ENCODE measurements around the gene LRPAP1.
"Not testable (repeated sequence)": the region's sequence is repeated elsewhere in the genome, so short reads cannot be mapped to it uniquely, and the experiment has no call there.

LRPAP1 gene, protein sequence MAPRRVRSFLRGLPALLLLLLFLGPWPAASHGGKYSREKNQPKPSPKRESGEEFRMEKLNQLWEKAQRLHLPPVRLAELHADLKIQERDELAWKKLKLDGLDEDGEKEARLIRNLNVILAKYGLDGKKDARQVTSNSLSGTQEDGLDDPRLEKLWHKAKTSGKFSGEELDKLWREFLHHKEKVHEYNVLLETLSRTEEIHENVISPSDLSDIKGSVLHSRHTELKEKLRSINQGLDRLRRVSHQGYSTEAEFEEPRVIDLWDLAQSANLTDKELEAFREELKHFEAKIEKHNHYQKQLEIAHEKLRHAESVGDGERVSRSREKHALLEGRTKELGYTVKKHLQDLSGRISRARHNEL

DNA sequence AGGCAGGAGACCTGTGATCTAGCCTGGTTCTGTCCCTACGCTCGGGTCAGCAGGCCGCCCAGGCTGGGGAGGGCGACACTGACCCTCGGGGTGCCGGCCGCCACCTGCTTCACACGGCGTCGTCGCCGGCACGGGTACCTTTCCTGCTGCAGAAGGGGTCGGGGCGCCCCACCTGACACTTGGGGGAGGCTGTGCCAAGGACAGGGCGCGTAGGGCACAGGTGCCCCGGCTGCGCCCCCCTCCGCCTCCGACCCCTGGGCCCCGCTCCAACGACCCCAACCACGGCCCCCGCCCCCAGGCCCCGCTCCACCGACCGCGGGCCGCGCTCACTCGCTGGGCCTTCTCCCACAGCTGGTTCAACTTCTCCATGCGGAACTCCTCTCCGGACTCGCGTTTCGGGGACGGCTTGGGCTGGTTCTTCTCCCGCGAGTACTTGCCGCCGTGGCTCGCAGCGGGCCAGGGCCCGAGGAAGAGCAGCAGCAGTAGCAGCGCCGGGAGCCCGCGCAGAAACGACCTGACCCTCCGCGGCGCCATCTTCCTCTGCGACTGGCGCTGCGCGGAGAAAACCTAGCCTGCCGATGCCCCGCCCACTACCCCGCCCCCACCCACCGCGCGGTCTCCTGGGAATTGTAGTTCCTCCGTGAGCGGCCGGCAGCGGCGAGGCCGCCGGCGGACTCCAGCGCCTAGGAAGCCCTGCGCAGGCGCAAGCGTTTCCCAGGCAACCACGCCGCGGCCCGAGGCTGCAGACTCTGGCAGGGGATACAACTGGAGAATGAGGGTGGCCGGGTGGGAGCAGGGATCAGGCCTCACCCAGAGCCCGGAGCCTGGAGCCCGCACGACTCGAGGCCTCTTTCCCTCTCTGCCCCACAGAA is at the start of gene LRPAP1:
LRPAP1 (minus strand) TSS at position 544 of the 872 bp plus-strand sequence; CDS start at position 534, 10 bp downstream.
- peak; percentile 73 to 75 for DNase-seq

DNA sequence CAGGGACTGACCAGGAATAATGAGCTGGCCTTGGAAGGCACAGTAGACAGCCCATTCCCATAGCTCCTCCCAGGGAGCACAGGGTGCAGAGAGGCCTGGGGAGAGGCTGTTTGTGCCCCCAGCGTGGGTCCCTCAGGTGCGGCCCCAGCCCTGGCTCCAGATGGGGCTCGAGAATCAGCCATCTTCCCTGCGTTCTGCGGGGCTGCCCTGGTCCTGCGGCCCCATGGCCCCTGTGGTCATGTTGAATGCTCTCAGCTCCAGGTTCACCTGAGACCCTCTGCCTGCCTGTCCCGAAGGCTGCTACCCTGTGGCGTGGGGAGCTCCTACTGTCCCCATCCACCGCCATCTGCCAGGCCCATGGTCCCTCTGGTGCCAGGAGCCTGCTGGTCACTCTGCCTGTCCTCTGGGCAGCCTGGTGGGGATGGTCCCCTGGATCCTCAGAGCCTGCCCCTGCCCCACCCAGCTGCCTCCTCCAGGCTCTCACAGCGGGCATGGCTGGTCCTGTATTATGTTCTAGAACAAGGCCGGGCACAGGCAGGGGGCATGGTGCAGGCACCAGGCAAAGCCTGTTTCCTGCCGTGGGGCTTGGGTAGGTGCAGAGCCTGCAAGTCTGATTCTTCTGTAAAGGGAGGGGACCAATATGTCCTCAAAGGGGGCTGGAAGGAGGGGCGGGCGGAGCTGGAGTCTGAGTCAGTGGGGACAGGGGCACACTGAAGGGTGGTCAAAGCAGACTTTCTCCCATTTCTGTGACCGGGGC is 49.3 kb upstream of the LRPAP1 start:
- DNase-seq = not testable (repeated sequence)

DNA sequence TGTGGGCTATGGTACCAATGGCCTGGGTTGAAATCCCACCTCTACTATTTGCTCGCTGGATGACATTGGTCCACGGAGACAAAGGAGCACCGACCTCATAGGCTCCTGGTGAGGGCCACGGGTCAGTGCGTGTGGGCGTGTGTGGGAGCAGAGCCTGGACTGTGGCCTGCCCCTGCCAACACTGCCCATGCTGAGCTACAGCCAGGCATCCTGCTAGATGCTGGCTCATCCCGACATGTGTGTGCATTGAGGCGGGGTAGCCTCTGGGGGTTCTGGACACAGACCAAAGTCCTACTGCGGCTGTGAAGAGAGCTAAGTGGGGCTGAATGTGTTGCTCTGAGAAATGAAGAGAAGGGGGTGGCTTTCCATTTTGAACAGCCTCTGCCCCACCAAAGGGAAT is 48.6 kb upstream of the LRPAP1 start:
- DNase-seq = not testable (repeated sequence)

- DNase-seq = not testable (repeated sequence)
Observed at GRCh38 chr4:3578527-3579144, 46.4 kb upstream of the LRPAP1 start.

DNA sequence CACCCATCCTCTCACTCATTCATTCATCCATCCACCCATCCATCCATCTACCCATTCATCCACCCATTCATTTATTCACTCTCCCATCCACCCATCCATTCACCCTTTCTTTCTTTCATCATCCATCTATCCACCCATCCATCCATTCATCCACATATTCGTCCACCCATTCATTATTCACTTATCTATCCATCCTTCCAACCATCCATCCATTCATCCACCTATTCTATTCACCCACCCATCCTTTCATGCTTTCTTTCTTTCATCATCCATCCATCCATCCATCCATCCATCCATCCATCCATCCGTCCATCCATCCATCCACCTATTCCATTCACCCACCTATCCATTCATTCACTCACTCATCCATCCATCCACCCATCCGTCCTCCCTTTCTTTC is 45.8 kb upstream of the LRPAP1 start:
- DNase-seq = not testable (repeated sequence)

DNA sequence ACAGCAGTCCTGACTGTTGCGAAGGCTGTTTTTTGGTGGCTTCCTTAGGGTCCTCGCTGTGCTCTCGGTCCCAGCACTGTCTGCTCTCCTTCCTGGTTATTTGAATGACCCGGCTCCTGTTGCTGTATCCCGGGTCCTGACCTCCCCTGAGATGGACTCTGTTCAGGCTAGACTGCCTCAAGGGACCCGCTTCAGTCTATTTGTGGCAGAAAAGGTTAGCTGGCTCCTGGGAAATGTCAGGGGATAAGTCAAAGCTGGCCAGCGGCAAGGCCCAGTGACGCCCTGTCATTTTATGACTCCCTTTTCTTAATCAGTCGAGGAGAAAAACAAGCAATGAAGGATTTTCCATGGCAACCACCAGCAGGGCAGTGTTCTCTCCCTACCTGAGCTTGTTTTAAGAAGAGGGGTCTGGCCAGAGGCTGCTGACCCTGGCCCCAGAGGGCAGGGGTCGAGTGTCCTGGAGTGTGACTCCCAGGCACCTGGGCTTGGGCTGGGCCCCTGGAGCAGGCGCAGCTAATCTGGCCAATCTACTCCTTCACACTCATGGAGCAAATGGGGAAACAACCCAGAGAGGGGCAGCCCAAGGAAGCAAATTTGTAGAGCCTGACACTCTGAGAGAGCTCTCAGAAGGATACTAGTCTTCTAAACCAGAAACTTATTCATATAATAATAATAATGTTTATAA is 45.1 kb upstream of the LRPAP1 start:
- DNase-seq = not testable (repeated sequence)

- not testable (repeated sequence) for DNase-seq
Observed at GRCh38 chr4:3576533-3577207, 44.4 kb upstream of the LRPAP1 start.

DNA sequence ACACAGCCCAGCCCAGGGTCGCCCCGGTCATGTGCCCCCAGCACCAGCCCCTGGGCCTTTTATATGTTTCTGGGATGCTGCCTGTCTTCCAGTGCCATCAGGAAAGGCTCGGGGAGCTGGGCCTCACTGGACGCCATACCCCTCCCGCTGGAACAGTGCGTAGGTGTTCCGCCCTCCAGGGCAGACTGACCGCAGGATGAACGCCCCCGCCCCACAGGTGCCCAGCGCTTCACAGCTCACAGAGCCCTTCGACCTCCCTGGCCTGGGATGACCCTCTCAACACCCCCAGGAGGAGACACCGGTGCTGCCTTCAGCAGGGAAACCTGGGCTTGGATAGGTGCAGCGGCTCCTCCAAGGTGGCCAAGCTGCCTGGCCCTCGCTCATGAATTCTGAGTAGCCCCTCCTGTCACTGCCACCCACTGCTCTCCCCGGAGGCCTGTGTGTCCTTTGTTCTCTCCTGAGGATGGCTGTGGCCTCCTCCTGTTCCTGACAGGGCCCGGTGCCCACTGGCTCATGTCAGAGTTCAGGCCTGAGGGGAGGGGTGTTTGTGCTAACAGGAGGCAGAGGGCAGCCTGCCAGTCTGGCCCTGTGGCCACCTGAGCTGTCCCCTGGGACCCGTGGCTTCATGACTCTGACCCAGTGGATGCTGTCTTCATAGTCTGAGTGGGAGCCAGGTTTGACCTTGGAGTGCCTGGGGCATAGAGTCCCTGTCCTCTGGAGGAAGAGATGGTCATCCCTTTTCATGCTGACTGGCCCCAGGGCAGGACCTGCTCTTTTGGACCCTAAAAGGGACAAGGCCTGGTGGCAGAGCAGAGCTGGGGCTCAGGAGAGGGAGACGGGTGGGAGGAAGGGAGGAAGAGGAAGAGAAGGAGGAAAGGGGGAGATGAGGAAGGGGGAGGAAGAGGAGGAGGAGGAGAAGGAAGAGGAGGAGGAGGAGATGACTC is 43.5 kb upstream of the LRPAP1 start:
- not testable (repeated sequence) for DNase-seq

DNA sequence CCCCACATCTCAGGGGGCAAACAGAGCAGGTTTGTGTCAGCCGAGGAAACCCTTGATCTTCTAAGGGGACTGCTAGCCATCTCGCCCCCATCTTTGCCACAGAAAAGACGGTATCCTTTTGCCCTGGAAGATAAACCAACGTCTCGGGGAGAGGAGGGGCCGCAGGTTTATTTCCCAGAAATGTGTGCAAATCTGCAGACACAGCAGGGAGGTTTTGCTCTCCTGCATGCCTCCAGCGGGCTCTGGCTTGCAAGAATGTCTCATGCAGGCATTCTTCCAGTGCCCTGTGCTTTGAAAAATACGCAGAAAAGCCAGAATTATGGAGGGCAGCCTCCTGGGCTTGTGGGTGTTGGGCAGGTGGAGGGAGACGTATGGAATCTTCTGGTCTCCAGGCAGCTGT is 42.6 kb upstream of the LRPAP1 start:
- not testable (repeated sequence) for DNase-seq

GRCh38 chr4:3574346-3574745 is 42.1 kb upstream of the LRPAP1 start:
- not testable (repeated sequence) for DNase-seq

DNA sequence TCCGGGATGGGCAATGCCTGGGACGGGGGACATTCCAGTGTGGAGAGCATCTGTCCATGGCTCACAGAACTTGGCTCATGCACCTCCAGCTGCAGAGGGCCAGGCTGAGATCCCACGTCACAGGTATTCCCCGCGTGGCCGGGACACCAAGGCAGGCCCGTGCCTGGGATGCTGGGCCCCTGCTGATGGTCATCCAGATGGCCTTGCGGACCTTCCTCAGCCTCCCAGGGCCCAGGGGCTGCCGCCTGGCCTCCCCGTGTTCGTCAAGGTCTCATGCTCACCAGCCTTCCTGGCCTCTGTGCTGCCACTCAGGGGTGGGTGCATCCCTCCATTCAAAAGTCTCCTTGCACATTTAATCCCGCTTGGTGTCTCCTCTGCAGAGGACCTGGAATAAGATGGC is 40.9 kb upstream of the LRPAP1 start:
- no peak for DNase-seq

- no peak for DNase-seq
Observed at GRCh38 chr4:3572363-3572762, 40.1 kb upstream of the LRPAP1 start.

DNA sequence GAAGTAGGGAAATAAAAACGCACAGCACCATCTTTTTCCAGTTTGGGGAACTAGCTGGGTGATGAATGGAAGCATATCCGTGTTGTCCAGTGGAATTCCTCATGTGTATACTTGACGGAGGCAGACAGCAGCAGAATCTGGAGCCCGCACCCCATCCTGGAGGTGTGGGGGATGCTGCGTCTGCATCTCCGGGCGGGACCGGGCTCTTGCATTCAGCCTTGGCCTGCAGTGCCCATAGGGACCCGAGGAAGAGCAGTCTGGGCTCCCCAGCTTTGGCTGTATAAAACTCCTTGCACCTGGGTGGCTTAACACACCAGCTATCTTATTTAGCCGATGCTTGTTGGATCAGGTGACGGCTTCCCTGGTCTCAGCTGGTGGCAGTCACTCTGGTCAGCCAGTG is 39.7 kb upstream of the LRPAP1 start:
- no peak for DNase-seq

DNA sequence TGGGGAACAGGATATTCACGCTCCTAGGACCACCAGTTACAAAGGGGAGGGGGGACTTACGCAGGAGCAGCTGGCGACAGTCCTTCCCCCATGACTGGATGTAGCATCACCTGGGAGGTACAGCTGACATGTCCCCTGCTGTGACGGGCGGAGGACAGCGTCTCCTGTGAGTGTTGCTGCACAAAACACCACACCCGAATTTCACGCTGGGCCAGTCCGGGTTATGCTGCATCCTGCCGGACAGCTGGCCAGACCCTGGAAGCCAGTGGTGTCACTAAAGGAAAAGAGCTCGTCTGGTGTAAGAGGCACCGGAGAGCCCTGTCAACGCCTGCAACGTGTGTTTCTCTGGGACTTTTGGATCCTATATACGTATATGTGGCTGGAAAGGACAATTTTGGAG is 38.7 kb upstream of the LRPAP1 start:
- DNase-seq = not testable (repeated sequence)

DNA sequence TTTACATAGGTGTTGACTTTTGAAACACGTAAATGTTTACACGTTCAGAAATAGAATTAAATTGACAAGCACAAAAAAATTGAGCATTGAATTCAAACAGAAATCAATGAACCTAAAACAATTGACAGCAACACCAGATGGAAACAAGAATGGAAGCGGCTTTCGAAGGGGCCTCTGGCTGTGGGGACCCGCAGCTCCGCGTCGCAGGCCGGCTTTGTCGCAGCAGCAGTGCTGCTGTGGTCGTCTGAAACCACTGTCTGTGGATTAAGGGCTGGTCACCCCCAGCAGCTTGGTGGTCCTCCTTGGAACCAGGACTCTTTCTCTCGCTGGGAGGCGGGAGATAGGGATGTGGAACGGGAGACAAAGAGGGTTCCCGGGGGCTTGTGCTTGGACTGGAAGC is 37.4 kb upstream of the LRPAP1 start:
- DNase-seq = not testable (repeated sequence)

- DNase-seq = not testable (repeated sequence)
Observed at GRCh38 chr4:3566701-3567100, 34.5 kb upstream of the LRPAP1 start.

DNA sequence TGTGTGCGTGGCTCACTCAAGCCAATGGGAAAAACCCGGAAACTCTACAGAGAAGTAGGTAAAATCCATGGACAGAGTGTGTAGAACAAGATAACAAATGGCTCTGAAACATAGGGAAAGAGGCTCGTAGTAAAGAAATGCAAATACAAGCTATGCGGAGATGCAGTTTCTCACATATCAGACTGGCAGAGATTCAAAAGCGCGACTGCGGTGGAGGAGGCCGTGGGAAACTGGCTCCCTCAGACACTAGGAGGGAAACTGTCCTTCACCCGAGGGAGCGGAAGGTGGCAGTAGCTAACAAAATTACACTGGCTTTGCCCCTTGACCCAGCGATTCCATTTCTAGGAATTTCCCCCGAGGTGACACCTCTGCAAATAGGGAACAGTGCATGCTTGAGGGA is 34.1 kb upstream of the LRPAP1 start:
- not testable (repeated sequence) for DNase-seq

- not testable (repeated sequence) for DNase-seq
Observed at GRCh38 chr4:3564948-3565347, 32.7 kb upstream of the LRPAP1 start.

DNA sequence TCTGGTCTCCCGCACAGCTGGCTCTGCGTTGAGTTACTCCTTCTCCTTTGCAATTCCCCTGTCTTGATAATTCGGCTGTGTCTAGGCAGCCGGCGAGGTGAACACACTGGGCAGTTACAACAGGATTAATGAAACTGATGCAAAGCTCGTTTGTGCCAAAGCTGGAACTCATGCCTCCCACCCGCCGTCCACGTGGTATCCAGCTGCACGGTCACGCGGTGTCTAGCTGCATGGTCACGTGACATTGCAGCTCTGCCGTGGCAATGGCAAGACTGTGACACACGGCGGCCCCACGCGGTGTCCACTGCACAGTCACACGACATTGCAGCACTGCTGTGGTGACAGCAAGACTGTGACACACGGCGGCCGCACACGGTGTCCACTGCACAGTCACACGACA is 31.2 kb upstream of the LRPAP1 start:
- no peak for DNase-seq

DNA sequence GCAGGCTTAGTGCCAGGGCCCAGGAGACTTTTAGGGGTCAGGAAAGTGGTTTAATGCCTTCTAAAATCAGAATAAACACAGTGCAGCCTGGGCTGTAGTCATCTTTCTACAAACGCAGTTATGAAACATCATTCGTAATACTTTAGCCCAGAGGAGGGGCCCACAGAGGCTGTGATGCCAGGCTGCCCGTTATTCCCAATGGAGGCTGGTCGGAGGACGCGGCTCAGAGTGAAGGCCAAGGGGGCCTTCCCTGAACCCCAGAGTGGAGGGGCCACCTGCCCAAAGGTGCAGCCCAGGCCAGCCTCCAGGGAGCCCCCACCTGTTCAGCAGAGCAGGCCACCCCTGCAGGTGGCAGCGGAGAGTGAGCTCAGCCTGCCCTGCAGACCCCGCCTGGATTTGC is 29.9 kb upstream of the LRPAP1 start:
- not testable (repeated sequence) for DNase-seq
